Posterior cingulate gyrus (tissue), 11 donors: Measurements from ENCODE around the gene SMTNL2.

Experiments
- DNase-seq, 10 donors: peaks; one replicate each; pipeline versions ENCODE4 v3.0.0 to v3.0.0-alpha.2; 2020 to 2021; ENCODE audit warnings: mixed read lengths in 3 of 10
- intact Hi-C: fragments of 100-400 bp; cut with DNase I; formaldehyde crosslinking; loops from one replicate; pipeline ENCODE4 v1.15.1; 2023

The SMTNL2 gene

DNA sequence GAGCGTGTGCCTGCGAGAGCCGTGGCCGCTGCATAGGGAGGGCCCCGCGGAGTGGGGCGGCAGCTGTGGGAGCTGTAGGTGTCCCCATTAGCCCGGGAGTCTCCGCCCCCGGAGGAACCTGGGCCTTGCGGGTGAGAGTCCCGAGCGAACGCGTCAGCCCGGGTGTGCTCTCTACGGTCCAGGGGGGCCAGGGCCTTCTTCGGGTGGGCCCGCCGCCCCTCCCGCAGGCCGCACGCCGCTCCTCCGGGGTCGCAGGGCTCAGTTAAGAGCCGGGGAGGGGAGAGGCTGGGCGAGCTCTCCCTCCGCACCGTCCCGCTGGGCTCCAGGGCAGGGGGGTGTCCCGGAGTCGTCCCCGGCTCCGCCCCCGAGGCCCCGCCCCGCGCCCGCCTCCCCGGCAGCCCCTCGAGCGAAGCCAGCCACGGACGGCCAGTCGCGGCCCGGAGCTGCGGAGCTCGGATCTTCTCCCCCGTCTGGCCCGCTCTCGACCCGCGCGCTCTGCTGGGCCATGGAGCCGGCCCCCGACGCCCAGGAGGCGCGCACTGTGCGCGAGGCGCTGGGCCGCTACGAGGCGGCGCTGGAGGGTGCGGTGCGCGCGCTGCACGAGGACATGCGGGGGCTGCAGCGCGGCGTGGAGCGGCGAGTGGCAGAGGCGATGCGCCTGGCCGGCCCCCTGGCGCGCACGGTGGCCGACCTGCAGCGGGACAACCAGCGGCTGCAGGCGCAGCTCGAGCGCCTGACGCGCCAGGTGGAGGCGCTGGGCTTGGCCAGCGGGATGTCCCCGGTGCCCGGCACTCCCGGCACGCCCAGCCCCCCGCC lies at the start of gene SMTNL2:
SMTNL2 (plus strand) TSS at position 429 of the 816 bp plus-strand sequence; CDS start at position 506, 77 bp downstream.
- peak in 2 of 10 donors; percentile 57 to 82 for DNase-seq
- intact Hi-C loops = no loop called here

DNA sequence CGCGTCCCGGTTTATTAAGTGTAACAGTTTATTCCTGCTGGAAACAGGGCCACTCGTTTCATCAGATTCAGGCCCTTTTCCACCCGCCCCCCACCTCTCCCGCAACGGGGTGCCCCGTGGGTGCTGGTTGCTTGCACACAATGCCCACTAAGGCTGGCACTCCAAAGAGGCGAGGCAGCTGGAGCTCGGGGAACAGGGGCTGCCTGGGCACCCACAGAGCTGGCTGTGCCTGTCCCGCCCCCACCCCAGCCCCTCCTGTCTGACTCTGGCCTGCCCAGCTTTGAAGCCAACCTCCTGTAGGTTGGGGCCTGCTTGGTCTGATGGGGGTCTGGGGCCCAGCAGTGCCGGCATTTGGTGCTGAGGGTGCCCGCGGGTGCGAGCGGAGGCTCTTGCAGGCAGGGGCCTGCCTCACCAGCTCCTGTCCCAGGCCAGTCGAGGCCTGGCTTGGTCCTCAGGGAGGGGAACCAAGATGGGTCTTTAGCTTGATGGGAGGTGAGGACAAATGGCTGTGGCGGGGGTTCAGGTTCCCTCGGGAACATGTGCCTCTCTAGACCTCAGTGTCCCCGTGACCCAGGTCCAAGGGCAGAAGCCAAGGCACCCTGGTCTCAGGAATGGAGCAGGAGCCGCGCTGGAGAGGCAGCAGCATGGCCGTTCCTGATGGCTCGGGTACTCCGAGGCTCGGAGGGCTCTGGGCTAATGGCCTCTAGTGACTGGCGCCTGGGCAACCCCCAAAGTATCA lies 49.2 kb upstream of the SMTNL2 start:
- DNase-seq = peak in 3 of 10 donors; percentile 44 to 90 (median 66)
- intact Hi-C loops = no loop called here

DNA sequence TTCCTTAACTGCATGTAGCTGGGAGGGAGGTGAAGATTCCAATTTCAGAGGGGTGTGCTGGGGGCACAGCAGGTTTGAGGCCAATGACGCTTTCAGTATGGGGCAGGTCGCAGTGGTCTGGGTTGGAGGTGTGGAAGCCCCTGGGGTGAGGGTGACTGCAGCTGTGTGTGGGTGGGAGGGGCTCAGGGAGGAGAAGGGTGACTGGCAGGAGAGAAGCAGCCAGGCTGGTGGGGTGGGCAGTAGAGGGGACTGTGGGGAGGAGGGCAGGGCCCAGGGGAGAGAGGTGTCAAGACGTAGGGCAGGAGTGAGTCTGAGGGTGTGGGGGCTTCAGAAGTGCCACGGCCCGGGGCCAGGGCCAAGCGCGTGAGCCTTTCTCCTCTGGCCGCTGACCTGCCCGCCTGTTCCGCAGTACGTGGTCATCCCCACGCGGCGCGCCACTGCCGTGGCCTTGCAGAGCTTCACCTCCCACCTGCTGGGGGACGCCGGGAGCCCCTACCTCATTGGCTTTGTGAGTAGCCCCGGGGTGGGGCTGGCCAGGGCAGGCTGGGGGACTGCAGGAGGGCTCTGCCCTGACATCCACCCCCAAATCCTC lies 48.6 kb upstream of the SMTNL2 start:
- intact Hi-C loops = no loop called here
- DNase-seq = no peak

DNA sequence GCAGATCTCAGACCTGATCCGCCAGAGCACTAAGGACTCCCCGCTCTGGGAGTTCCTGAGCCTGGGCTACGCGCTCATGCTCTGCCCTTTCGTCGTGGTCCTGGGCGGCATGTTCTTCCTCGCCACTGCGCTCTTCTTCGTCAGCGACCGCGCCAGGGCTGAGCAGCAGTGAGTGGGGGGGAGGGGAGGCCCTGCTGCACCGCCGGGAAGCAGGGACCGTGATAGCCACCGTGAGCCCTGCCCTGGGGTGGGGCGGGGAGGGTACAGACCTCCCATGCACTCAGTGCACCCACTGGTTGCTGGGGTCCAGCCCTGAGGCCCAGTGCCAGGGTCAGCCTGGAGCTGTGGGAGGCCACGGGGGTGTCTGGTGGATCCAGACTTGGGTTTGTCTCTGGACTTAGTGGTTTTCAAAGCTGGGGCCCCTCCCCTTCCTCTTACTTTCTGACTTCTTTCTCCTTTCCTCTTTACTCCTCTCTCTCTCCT lies 48.0 kb upstream of the SMTNL2 start:
- intact Hi-C loops = no loop called here
- peak in 1 of 10 donors; percentile 88 for DNase-seq

DNA sequence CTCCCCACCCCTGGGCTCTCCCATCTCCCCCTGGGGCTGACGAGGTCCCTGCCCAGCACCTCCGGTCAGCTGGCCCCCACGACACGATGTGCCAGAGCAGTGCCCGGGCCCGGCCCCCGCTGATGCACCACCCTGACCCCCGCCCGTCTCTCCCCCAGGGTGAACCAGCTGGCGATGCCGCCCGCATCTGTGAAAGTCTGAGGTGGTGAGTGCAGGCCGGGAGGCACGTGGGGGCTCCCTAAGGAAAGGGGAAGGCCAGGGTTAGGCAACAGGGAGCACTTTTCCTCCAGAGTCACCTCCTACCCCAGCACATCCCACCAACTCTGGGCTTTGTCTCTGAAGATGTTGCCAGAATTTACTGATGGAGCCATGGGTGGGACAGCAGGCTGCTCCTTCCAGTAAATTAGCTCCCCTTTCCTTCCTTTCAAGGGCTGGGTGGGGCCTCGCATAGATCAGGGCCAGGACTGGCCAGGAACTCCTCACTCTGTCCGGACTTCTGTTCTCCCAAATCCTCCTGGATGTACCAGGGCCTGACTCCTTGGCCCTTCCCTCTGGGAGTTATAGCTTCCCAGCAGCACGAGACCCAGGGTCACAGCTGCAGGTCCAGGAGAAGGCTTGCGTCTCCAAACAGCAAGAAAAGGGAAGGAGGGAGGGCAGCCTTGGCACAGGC lies 47.5 kb upstream of the SMTNL2 start:
- DNase-seq = peak in 1 of 10 donors; percentile 37
- intact Hi-C loops = no loop called here

- DNase-seq = peak; percentile 66 to 98 (median 80)
- intact Hi-C loops = no loop called here
Measured at GRCh38 chr17:4537451-4538235, 46.7 kb upstream of the SMTNL2 start.

DNA sequence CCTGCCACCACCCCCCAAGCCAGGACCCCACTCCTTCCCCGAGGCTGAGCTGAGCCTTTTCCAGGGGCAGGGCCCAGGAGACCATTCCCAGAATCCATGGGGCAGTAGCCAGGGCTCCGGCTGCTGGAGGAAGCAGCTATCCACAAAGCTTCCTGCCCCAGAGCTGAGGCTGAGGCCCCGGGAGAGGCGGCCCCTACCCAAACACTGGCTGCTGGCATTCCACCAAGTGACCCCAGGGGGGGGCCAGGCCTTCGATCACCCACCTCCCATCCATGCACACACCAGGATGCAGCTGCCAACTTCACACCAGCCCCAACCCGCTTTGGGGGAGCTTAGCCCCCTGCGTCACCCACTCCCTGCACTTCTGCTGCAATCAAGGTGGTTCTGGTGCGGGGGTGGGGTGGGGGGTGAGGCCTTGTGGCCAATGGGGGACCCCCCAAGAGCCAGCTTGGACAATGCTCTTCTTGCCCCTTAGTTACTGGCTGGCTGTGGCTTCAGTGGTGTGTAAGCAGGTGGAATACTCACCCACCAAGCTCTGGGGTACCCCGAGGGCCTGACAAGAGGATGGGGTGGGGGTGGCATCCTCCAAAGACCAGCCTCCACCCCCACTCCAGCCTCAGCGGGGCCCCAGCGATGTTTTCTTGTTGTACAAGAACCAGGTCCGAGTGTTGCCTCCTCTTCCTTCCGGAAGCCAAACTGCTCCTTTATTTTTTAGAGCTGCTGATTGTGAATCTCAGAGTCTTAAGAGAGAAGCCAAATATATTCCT lies 45.9 kb upstream of the SMTNL2 start:
- DNase-seq = peak in 2 of 10 donors; percentile 78 to 83
- intact Hi-C loops = no loop called here

GRCh38 chr17:4539025-4539424 lies 45.3 kb upstream of the SMTNL2 start:
- DNase-seq = peak in 2 of 10 donors; percentile 73 to 76
- intact Hi-C loops = no loop called here

GRCh38 chr17:4539576-4540223 lies 44.6 kb upstream of the SMTNL2 start:
- peak in 3 of 10 donors; percentile 72 to 81 (median 78) for DNase-seq
- intact Hi-C loops = loop anchor here (5.0 kb wide), 2 partner anchors 37 to 117 kb away; no protein-coding TSS in a partner anchor

GRCh38 chr17:4540224-4540651 lies 44.1 kb upstream of the SMTNL2 start:
- intact Hi-C loops = loop anchor here (5.0 kb wide), 2 partner anchors 38 to 118 kb away; no protein-coding TSS in a partner anchor
- peak in 1 of 10 donors; percentile 77 for DNase-seq

DNA sequence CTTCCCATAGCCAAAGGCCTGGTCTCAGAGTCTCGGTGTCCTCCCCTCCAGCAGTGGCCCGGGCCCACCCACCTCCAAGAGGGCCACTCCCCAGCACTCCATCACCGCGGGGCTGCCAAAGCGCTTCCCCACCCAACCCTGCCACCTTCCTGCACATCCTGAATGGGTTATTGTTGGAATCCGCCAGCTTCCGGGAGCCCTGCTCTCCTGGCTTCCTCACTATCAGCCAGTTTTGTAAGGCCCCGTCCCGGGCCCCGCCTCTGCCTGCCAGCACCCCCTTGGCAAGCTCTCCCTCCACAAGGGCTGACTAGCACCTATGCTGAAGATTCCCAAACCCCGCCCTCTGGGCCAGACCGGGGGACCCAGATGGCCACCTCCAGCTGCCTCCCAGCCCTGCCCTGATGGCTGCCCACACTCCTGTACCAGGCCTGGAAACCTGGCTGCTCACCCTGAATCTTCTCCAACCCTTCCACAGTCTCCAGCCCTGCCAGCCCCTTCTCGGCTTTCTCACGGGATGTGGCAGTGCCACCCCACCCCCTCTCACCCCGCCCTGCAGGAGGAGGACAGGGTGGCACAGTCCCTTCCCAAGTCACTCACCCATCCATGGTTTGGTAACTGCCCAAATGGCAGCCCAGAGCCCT lies 43.5 kb upstream of the SMTNL2 start:
- intact Hi-C loops = loop anchor here (5.0 kb wide), 2 partner anchors 39 to 119 kb away; no protein-coding TSS in a partner anchor
- DNase-seq = peak in 2 of 10 donors; percentile 75 to 83

DNA sequence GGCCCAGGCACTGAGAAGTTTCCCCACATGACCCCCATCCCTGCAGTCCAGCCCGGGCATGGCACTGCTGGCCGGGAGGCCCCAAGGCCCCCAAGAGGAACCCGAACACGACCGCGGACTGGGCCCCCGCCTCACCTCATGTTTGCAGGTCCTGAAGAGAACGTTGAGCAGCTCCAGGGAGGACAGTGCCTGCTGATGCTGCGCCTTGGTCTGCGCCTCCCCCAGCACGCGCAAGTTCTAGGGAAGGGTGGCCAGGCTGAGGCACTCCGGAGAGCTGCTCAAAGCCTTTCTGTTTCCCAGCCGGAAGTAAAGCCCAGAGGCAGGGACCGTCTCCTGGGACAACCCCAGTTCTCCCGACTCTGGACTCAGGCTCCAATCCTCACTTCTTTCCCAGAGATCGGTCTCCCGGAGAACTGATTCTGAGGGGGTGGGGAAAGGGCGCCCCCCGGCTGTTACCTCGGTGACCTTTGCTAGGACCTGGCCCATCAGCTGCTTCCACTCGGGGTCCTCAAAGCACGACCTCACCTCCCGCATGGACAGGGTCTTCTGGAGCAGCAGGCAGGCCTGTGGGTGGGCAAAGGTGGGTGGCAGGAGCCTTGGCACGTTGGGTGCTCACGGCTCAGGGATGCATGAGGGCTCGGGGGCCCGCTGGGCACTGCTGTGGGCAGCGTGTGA lies 42.9 kb upstream of the SMTNL2 start:
- intact Hi-C loops = loop anchor here (5.0 kb wide), 2 partner anchors 39 to 119 kb away; no protein-coding TSS in a partner anchor
- peak in 3 of 10 donors; percentile 44 to 89 (median 83) for DNase-seq

DNA sequence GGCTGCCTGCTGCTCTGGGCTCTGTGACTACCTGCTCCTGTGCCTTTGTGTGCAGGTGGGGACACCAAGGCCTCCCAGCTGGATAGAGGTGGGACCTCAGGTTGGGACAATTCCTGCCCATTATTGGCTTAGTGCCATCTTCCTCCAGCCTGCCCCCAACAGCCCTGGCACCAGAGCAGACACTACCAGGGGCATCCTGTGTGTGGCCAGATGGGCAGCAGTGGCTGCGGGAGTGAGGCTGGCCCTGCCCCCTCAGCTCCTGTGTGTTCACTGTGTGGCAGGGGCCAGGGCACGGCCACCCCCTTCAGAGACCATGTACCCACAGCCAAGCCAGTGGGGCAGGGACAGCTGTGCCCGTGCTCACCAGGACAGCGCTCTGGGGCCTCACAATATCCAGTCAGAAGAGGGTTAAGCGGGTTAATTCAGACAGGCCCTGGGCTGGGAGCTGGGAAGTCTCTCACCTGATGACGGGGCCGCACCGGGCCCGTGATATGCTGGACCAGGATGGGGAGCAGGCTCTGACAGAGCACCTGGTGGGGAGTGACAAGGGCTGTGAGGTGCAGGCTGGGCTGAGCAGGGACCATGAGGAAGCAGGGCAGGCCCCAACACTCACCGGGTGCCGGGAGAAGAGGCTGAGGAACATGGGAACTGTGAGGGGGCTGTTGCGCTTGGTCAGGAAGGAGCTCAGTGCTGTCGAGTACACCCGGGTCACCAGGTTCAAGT lies 42.2 kb upstream of the SMTNL2 start:
- DNase-seq = peak in 3 of 10 donors; percentile 68 to 80 (median 76)
- intact Hi-C loops = loop anchor here (5.0 kb wide), 2 partner anchors 40 to 120 kb away; no protein-coding TSS in a partner anchor

GRCh38 chr17:4542726-4543191 lies 41.6 kb upstream of the SMTNL2 start:
- intact Hi-C loops = loop anchor here (5.0 kb wide), 2 partner anchors 40 to 120 kb away; no protein-coding TSS in a partner anchor
- peak in 2 of 10 donors; percentile 66 to 86 for DNase-seq

DNA sequence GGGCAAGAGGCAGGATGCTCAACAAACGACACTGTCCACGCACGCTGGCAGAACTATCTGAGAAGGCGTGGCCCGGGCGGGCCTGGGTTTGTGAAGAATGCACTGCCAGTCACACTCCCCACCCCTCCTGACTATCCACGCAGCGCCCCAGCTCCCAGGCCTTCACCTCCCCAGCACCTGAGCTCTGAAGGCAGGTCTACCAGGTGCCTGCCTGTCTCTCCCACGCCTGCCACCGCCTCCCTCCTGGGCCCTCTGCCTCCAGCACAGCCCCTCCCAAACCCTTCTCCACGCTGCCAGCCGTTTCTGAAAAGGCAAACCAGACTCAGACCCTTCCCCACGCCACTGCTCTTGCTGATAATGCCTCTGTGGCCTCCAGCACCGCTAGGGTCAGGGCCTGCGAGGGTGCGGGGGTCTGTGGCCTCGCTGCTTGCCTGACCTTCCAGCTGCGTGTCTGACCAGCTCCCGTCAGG lies 40.7 kb upstream of the SMTNL2 start:
- DNase-seq = peak in 3 of 10 donors; percentile 72 to 87 (median 84)
- intact Hi-C loops = loop anchor here (5.0 kb wide), 2 partner anchors 41 to 121 kb away; no protein-coding TSS in a partner anchor
